Effector memory CD4-positive, alpha-beta T cell (primary cell): ENCODE measurements around the gene EMP2.

ENCODE experiments used
- DNase-seq, 3 donors: peaks; one replicate each; pipeline ENCODE4 v3.0.0-alpha.2; 2020
- H3K27ac ChIP-seq: 2 replicates; pipeline ENCODE4 v1.7.0; 2013; ENCODE audit warnings: mild to moderate bottlenecking, low read length, moderate library complexity; ENCODE audit not compliant: insufficient read depth, poor library complexity, severe bottlenecking
- H3K27me3 ChIP-seq: replicated peaks from 2 replicates; pipeline ENCODE4 v1.7.0; 2013; ENCODE audit warnings: mild to moderate bottlenecking, low read length; ENCODE audit not compliant: insufficient read depth, control insufficient read depth, poor library complexity, severe bottlenecking
- H3K36me3 ChIP-seq: 2 replicates; pipeline ENCODE4 v1.7.0; 2013; ENCODE audit warnings: mild to moderate bottlenecking, low read length, moderate library complexity; ENCODE audit not compliant: control insufficient read depth, insufficient read depth
- H3K4me1 ChIP-seq: 2 replicates; pipeline ENCODE4 v1.7.0; 2013; ENCODE audit warnings: low read length, mild to moderate bottlenecking; ENCODE audit not compliant: control insufficient read depth, insufficient read depth, poor library complexity, severe bottlenecking
- H3K4me3 ChIP-seq: 2 replicates; pipeline ENCODE4 v1.7.0; 2013; ENCODE audit warnings: low read length, low read depth, mild to moderate bottlenecking; ENCODE audit not compliant: insufficient read depth, poor library complexity, severe bottlenecking
- H3K9me3 ChIP-seq: 2 replicates; pipeline ENCODE4 v1.7.0; 2013; ENCODE audit warnings: mild to moderate bottlenecking, low read length, moderate library complexity; ENCODE audit not compliant: control insufficient read depth

EMP2 gene

GRCh38 chr16:10594312-10594950, 14.0 kb upstream of the EMP2 start:
- H3K4me3 ChIP-seq = no peak overlapping the region
- H3K9me3 ChIP-seq = no peaks in the 10 kb centered on the region
- no peak overlapping the region for H3K27ac ChIP-seq
- DNase-seq = no peak
- no peaks in the 10 kb centered on the region for H3K4me1 ChIP-seq
- H3K27me3 ChIP-seq = no peaks in the 10 kb centered on the region
- H3K36me3 ChIP-seq = no peaks in the 10 kb centered on the region

GRCh38 chr16:10592611-10593010, 12.2 kb upstream of the EMP2 start:
- Histone ChIP-seq H3K27me3 (no peaks in the 10 kb centered on the region), H3K4me3 (no peak overlapping the region), H3K4me1 (no peaks in the 10 kb centered on the region), H3K36me3 (no peaks in the 10 kb centered on the region), H3K27ac (no peak overlapping the region), H3K9me3 (no peaks in the 10 kb centered on the region)
- DNase-seq = no peak

GRCh38 chr16:10590342-10590741, 9.9 kb upstream of the EMP2 start:
- H3K27ac ChIP-seq = no peak overlapping the region
- H3K4me1 ChIP-seq = no peaks in the 10 kb centered on the region
- no peaks in the 10 kb centered on the region for H3K27me3 ChIP-seq
- H3K4me3 ChIP-seq = no peak overlapping the region
- DNase-seq = no peak
- H3K9me3 ChIP-seq = no peaks in the 10 kb centered on the region
- no peaks in the 10 kb centered on the region for H3K36me3 ChIP-seq

GRCh38 chr16:10589109-10589508, 8.7 kb upstream of the EMP2 start:
- Histone ChIP-seq H3K4me1 (no peaks in the 10 kb centered on the region), H3K9me3 (no peaks in the 10 kb centered on the region), H3K27ac (no peak overlapping the region), H3K4me3 (no peak overlapping the region), H3K36me3 (no peaks in the 10 kb centered on the region), H3K27me3 (no peaks in the 10 kb centered on the region)
- no peak for DNase-seq

GRCh38 chr16:10587622-10588021, 7.2 kb upstream of the EMP2 start:
- H3K27ac ChIP-seq = no peak overlapping the region
- H3K9me3 ChIP-seq = no peaks in the 10 kb centered on the region
- no peak for DNase-seq
- no peaks in the 10 kb centered on the region for H3K36me3 ChIP-seq
- no peaks in the 10 kb centered on the region for H3K27me3 ChIP-seq
- no peaks in the 10 kb centered on the region for H3K4me1 ChIP-seq
- H3K4me3 ChIP-seq = no peak overlapping the region

- no peak for DNase-seq
- Histone ChIP-seq H3K4me3 (no peak overlapping the region), H3K27ac (no peak overlapping the region), H3K4me1 (no peaks in the 10 kb centered on the region), H3K27me3 (no peaks in the 10 kb centered on the region), H3K9me3 (no peaks in the 10 kb centered on the region), H3K36me3 (no peaks in the 10 kb centered on the region)
Observed at GRCh38 chr16:10584981-10585438, 4.6 kb upstream of the EMP2 start.

- Histone ChIP-seq H3K4me3 (no peak overlapping the region), H3K27me3 (peaks cover 15% of the 10 kb centered on the region), H3K27ac (no peak overlapping the region), H3K36me3 (no peaks in the 10 kb centered on the region), H3K9me3 (no peaks in the 10 kb centered on the region), H3K4me1 (no peaks in the 10 kb centered on the region)
- DNase-seq = no peak
Observed at GRCh38 chr16:10583269-10583668, 2.9 kb upstream of the EMP2 start.

- H3K9me3 ChIP-seq = no peaks in the 10 kb centered on the region
- no peak overlapping the region for H3K4me3 ChIP-seq
- no peak for DNase-seq
- H3K27ac ChIP-seq = no peak overlapping the region
- H3K27me3 ChIP-seq = peaks cover 15% of the 10 kb centered on the region
- H3K36me3 ChIP-seq = no peaks in the 10 kb centered on the region
- no peaks in the 10 kb centered on the region for H3K4me1 ChIP-seq
Observed at GRCh38 chr16:10581507-10581906, 1.1 kb upstream of the EMP2 start.

GRCh38 chr16:10580883-10581247, 467 bp upstream of the EMP2 start:
- H3K27me3 ChIP-seq = peaks cover 15% of the 10 kb centered on the region

GRCh38 chr16:10579575-10579964, 828 bp downstream of the EMP2 start:
- Histone ChIP-seq H3K36me3 (no peaks in the 10 kb centered on the region), H3K4me3 (no peak overlapping the region), H3K9me3 (no peaks in the 10 kb centered on the region), H3K27me3 (peaks cover 15% of the 10 kb centered on the region), H3K27ac (no peak overlapping the region), H3K4me1 (no peaks in the 10 kb centered on the region)
- DNase-seq = no peak

More at GRCh38 chr16:10580883-10581247, 467 bp upstream of the EMP2 start:
- H3K36me3 ChIP-seq = no peaks in the 10 kb centered on the region
- no peaks in the 10 kb centered on the region for H3K4me1 ChIP-seq
- H3K27ac ChIP-seq = no peak overlapping the region
- DNase-seq = no peak
- H3K9me3 ChIP-seq = no peaks in the 10 kb centered on the region
- H3K4me3 ChIP-seq = no peak overlapping the region
